MG63 (cell line): ENCODE data around the gene C1QTNF12. TPM values are rescaled to one million over a fixed set of nuclear protein-coding genes. Genes with fewer than 3 reads are reported as not detected.

ENCODE experiments used
- total RNA-seq: library from RNA; depleted of rRNA; stranded (reverse); fragments of >200 nt; shearing (Covaris generic); gene quantifications from 2 replicates; pipeline ENCODE4 v1.2.3, GENCODE V29; 2014; ENCODE audit warnings: low replicate concordance; rRNA removed

C1QTNF12 gene
- total RNA-seq, 1 experiment from 2014 or later: 0.26 TPM

Other genes starting within 250 kb of the C1QTNF12 start
- 17.6 and 25.5 TPM in 2 replicates for gene HES4, start 246.6 kb downstream of the C1QTNF12 start, total RNA-seq
- 68.0 and 98.4 TPM in 2 replicates for gene ISG15, start 233.2 kb downstream of the C1QTNF12 start, total RNA-seq
- 38.0 and 70.2 TPM in 2 replicates for gene AGRN, start 226.6 kb downstream of the C1QTNF12 start, total RNA-seq
- gene RNF223, start 172.4 kb downstream of the C1QTNF12 start, total RNA-seq: not detected in 2 replicates
- 7.3 and 18.2 TPM in 2 replicates for gene C1orf159, start 130.6 kb downstream of the C1QTNF12 start, total RNA-seq
- gene TTLL10, start 72.8 kb downstream of the C1QTNF12 start, total RNA-seq: not detected in 2 replicates
- gene TNFRSF18, start 40.1 kb downstream of the C1QTNF12 start, total RNA-seq: not detected in 2 replicates
- not detected in 2 replicates for gene TNFRSF4, start 32.6 kb downstream of the C1QTNF12 start, total RNA-seq
- 93.0 and 126 TPM in 2 replicates for gene SDF4, start 14.7 kb downstream of the C1QTNF12 start, total RNA-seq
- 36.6 and 37.4 TPM in 2 replicates for gene B3GALT6, start 14.5 kb downstream of the C1QTNF12 start, total RNA-seq
- 66.2 and 94.1 TPM in 2 replicates for gene UBE2J2, start 27.1 kb upstream of the C1QTNF12 start, total RNA-seq
- 0.20 and 2.5 TPM in 2 replicates for gene SCNN1D, start 33.7 kb upstream of the C1QTNF12 start, total RNA-seq
- 20.0 and 24.2 TPM in 2 replicates for gene ACAP3, start 61.2 kb upstream of the C1QTNF12 start, total RNA-seq
- gene PUSL1, start 61.9 kb upstream of the C1QTNF12 start, total RNA-seq: 46.7 and 53.3 TPM in 2 replicates
- gene INTS11, start 77.9 kb upstream of the C1QTNF12 start, total RNA-seq: 55.9 and 70.5 TPM in 2 replicates
- 18.1 and 31.1 TPM in 2 replicates for gene CPTP, start 78.1 kb upstream of the C1QTNF12 start, total RNA-seq
- not detected in 2 replicates for gene TAS1R3, start 84.6 kb upstream of the C1QTNF12 start, total RNA-seq
- 55.3 and 107 TPM in 2 replicates for gene DVL1, start 102.7 kb upstream of the C1QTNF12 start, total RNA-seq
- 259 and 316 TPM in 2 replicates for gene MXRA8, start 111.8 kb upstream of the C1QTNF12 start, total RNA-seq
- 94.2 and 226 TPM in 2 replicates for gene AURKAIP1, start 128.5 kb upstream of the C1QTNF12 start, total RNA-seq
- 45.1 and 47.9 TPM in 2 replicates for gene CCNL2, start 152.6 kb upstream of the C1QTNF12 start, total RNA-seq
- gene MRPL20, start 160.6 kb upstream of the C1QTNF12 start, total RNA-seq: 32.0 and 55.2 TPM in 2 replicates
- not detected in 2 replicates for gene ANKRD65, start 174.6 kb upstream of the C1QTNF12 start, total RNA-seq
- 0.59 and 6.2 TPM in 2 replicates for gene VWA1, start 189.0 kb upstream of the C1QTNF12 start, total RNA-seq
- not detected in 2 replicates for gene ATAD3C, start 203.0 kb upstream of the C1QTNF12 start, total RNA-seq
- gene ATAD3B, start 225.0 kb upstream of the C1QTNF12 start, total RNA-seq: 26.1 and 36.6 TPM in 2 replicates